ENCODE measurements around the gene MCC. TPM values are rescaled to one million over a fixed set of nuclear protein-coding genes. Genes with fewer than 3 reads are reported as not detected.

The MCC gene
- total RNA-seq, 4 donors from 2014 or later: 5.1 to 22.3 (median 13.0) TPM

GRCh38 chr5:113188436-113188835 lies 299.8 kb downstream of the MCC start:
- Histone ChIP-seq H3K36me3 (no peaks in the 10 kb centered on the region), H3K27me3 (no peaks in the 10 kb centered on the region), H3K9me3 (no peaks in the 10 kb centered on the region)

GRCh38 chr5:113187906-113188305 lies 300.3 kb downstream of the MCC start:
- no peak for DNase-seq
- Histone ChIP-seq H3K4me1 (peaks cover 6 to 7% of the 10 kb centered on the region in 2 donors), H3K27ac (no peak overlapping the region), H3K36me3 (no peaks in the 10 kb centered on the region), H3K27me3 (no peaks in the 10 kb centered on the region), H3K9me3 (no peaks in the 10 kb centered on the region), H3K4me3 (replicated peaks in 1 of 3) (no peak overlapping the region)
- intact Hi-C loops (cut with DNase I): no loop called here
- TF ChIP-seq CTCF (IDR thresholded peaks at IDR 0.05) (no peak), POLR2A (IDR thresholded peaks at IDR 0.05) (no peak)
- WGBS, 2 donors: 84 to 87% methylated on average over 3 of the region's 3 CpGs

More at GRCh38 chr5:113188436-113188835, 299.8 kb downstream of the MCC start:
- TF ChIP-seq POLR2A (IDR thresholded peaks at IDR 0.05) (no peak), CTCF (IDR thresholded peaks at IDR 0.05) (no peak)
- no peak for DNase-seq
- peaks cover 6 to 7% of the 10 kb centered on the region in 2 donors for H3K4me1 ChIP-seq
- no peak overlapping the region for H3K4me3 ChIP-seq (replicated peaks in 1 of 3)
- intact Hi-C loops (cut with DNase I): no loop called here
- H3K27ac ChIP-seq: no peak overlapping the region

- peak; percentile 41 to 45 for DNase-seq
- Histone ChIP-seq H3K27ac (no peak overlapping the region), H3K9me3 (no peaks in the 10 kb centered on the region), H3K36me3 (no peaks in the 10 kb centered on the region), H3K27me3 (no peaks in the 10 kb centered on the region), H3K4me1 (peaks cover 6 to 7% of the 10 kb centered on the region in 2 donors), H3K4me3 (replicated peaks in 1 of 3) (no peak overlapping the region)
- WGBS, 2 donors: 68 to 75% methylated on average over 7 of the region's 7 CpGs
- TF ChIP-seq CTCF (IDR thresholded peaks at IDR 0.05) (no peak), POLR2A (IDR thresholded peaks at IDR 0.05) (no peak)
- intact Hi-C loops (cut with DNase I): no loop called here
Observed at GRCh38 chr5:113186061-113186460, 302.2 kb downstream of the MCC start.

GRCh38 chr5:113183694-113184093 lies 304.6 kb downstream of the MCC start:
- Histone ChIP-seq H3K36me3 (no peaks in the 10 kb centered on the region), H3K4me3 (replicated peaks in 1 of 3) (no peak overlapping the region), H3K4me1 (peaks cover 6 to 7% of the 10 kb centered on the region in 2 donors), H3K27ac (no peak overlapping the region), H3K9me3 (no peaks in the 10 kb centered on the region), H3K27me3 (no peaks in the 10 kb centered on the region)
- TF ChIP-seq POLR2A (IDR thresholded peaks at IDR 0.05): no peak
- TF ChIP-seq CTCF (IDR thresholded peaks at IDR 0.05): no peak
- WGBS, 2 donors: 92 to 93% methylated on average over 2 of the region's 2 CpGs
- intact Hi-C loops (cut with DNase I): no loop called here
- DNase-seq: no peak

- H3K27ac ChIP-seq: no peak overlapping the region
- TF ChIP-seq POLR2A (IDR thresholded peaks at IDR 0.05) (no peak), CTCF (IDR thresholded peaks at IDR 0.05) (no peak)
- WGBS, 2 donors: 97% methylated on average over 11 of the region's 11 CpGs
- no peaks in the 10 kb centered on the region for H3K9me3 ChIP-seq
- no peaks in the 10 kb centered on the region for H3K36me3 ChIP-seq
- intact Hi-C loops (cut with DNase I): no loop called here
- no peak overlapping the region for H3K4me3 ChIP-seq (replicated peaks in 1 of 3)
- DNase-seq: no peak
- peaks cover 7 to 12% of the 10 kb centered on the region in 2 donors for H3K4me1 ChIP-seq
- H3K27me3 ChIP-seq: no peaks in the 10 kb centered on the region
Observed at GRCh38 chr5:113182658-113183344, 305.5 kb downstream of the MCC start.

Measured in thyroid gland (tissue), 4 donors.